Measurements from ENCODE around the gene CD70.
"Not testable (repeated sequence)": the region's sequence is repeated elsewhere in the genome, so short reads cannot be mapped to it uniquely, and the experiment has no call there.

CD70 gene

DNA sequence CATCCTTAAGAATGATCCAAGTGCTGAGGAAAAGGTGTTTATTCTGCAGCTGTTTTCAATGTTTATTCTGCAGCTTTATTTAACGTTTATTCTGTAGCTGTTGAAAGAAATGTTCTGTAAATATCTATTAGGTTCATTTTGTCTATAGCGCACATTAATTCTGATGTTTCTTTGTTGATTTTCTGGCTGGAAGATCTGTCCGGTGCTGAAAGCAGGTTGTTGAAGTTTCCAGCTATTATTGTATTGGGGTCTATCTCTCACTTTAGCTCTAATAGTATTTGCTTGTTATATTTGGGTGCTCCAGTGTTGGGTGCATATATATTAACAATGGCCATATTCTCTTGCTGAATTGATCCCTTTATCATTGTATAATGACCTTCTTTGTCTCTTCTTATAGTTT, 20.2 kb downstream of the CD70 start:
- DNase-seq (ENCODE audit: low read depth), result no peak

DNA sequence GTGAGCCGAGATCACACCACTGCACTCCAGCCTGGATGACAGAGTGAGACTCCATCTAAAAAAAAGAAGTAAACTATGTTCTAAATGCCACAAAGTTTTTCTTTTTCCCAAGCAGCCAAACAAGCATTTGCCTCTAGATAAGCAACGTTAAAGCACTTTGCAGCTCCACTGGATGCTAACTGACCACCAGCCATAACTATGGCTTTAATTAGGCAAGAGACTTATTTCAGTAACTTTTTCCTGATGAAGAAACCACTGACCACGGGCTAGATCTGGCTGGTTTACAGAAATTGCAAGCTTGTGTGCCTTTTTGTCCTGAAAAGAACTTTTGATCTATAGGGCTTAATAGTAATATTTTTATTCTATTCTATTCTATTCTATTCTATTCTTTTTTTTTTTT, 22.1 kb downstream of the CD70 start:
- DNase-seq (ENCODE audit: low read depth), result no peak

DNA sequence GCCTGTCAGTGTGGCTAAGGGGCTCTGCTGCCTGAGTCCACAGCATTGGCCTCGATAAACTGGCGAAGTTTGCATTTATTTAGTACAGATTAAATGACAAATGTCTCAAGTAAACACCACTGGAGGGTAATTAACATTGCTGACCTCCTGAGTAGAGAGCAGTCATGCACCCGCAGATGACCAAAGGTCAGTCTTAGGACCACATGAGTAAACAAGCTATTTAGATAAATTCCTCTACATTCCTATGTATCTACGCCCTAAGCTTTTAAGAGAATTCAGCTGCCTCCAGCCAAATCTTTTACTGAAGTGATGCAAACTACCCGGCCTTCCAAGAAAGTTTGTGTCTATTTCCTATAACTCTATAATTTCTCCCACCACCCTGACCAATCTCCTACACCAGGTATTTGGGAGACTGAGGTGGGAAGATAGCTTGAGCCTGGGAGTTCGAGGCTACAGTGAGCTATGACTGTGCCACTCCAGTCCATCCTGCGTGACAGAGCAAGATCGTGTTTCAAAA, 22.9 kb downstream of the CD70 start:
- DNase-seq (ENCODE audit: low read depth), result no peak

DNA sequence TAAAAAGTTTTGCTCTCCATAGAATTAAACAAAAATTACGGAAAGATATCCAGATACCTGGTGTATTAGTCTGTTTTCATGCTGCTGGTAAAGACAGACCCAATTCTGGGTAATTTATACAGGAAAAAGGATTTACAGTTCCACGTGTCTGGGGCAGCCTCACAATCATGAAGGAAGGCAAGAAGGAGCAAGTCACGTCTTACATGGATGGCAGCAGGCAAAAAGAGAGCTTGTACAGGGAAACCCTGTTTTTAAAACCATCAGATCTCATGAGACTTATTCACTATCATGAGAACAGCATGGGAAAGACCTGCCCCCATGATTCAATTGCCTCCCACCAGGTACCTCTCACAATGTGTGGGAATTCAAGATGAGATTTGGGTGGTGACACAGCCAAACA, 24.2 kb downstream of the CD70 start:
- DNase-seq (ENCODE audit: low read depth), result not testable (repeated sequence)

- DNase-seq (ENCODE audit: low read depth), result no peak
These were observed 26.6 kb downstream of the CD70 start for GRCh38 chr19:6564393-6564792.

DNA sequence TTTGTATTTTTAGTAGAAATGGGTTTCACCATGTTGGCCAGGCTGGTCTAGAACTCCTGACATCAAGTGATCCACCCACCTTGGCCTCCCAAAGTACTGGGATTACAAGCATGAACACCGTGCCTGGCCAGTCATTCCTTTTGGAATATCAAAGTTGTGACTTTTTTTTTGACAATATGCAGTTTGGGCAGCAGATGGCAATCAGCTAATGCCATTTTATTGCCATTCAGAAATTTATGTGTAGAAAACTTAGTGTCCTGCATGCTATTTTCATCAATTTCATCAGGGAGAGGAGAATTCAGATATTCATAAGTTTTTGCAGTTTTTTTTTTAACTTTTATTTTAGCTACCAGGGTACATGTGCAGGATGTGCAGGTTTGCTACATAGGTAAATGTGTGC, 28.5 kb downstream of the CD70 start:
- not testable (repeated sequence) for DNase-seq (ENCODE audit: low read depth)

- DNase-seq (ENCODE audit: low read depth), result no peak
These were observed 34.3 kb downstream of the CD70 start for GRCh38 chr19:6556480-6557195.

DNA sequence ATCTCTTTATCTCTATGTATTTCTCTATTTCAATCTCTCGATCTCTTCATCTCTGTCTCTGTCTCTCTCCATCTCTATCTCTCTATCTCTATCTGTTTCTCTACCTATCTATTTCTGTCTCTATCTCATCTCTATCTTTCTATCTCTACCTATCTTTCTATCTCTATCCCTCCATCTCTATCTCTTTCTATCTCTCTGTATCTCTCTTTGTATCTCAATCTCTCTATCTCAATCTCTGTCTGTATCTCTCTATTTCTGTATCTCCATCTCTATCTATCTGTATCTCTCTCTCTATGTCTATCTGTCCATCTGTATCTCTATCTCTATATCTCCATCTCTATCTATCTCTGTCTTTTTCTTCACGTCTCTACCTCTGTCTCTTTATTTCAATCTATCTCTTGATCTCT, 34.9 kb downstream of the CD70 start:
- no peak for DNase-seq (ENCODE audit: low read depth)

DNA sequence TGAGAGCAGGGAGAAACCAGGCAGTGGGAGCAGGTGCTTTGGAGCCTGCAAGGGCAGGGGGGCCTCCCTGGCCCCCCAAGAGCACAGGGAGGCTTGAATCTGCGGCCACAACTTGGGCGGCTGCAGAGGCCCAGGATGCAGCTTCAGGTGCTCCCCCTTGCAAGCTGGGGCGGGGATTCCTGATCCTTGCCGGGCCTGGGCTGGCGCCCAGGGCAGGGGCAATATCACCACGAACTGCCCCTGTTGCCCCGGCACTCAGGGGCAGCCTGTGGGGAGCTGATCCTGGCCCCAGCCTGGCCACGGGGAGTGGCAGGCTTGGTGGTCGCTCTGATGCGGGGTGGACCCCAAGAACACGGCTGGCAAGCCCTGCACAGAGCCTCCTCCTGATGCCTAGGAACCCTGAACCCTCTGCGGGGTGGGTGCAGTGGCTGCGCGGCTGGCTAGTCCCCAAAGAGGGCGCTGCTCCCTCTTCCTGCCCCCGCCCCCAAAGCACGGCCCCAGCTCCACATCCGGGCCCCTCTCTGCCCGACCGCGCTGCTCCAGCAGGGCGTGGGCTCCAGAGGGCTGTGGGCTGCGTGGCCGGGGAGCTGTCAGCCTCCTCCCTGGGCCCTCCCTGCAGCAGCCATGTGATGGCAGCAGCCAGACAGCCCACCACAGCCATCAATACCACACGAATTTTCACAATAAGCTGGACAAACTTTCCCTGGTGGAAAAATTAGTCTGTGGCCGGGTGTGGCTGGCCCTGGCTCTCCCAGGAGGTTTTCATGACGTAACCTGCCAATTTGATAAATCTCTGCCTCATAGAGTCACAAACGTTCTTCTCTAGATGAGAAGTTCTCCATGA, 39.1 kb downstream of the CD70 start:
- DNase-seq (ENCODE audit: low read depth), result no peak

DNA sequence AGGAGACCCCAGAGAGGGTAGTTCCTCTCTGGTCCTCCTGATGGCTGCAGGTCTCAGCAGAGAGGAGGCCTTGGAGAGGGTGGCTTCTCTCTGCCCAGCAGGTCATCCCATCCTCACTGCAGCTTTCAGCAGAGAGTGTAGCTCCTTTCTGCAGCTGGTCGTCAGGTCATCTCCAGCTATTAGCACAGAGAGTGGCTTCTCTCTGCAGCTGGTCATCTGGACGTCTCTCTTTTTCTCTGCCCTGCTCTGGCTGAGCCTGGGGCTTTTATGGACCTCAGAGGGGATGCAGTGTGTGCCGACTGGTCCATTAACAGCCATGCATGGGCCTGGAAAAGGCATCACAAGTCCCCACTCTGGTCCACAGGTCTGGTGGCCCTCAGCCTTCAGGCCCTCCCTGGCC, 39.9 kb downstream of the CD70 start:
- DNase-seq (ENCODE audit: low read depth), result no peak

DNA sequence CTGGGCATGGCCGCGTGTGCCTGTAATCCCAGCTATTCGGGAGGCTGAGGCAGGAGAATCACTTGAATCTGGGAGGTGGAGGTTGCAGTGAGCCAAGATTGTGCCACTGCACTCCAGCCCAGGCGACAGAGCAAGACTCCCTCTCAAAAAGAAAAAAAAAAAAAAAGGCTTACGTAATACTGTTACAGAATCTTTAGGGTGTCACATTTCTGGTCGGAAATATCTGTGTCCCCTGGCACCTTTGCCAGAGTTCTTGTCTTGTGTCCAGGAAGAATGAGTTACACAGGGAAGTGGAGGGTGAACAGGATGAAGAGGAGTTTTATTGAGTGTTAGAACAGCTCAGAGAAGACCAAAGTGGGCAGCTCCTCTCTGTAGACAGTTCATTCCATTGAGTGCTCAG, 40.3 kb downstream of the CD70 start:
- not testable (repeated sequence) for DNase-seq (ENCODE audit: low read depth)

- DNase-seq (ENCODE audit: low read depth), result no peak
These were observed 47.0 kb downstream of the CD70 start for GRCh38 chr19:6543866-6544347.

GRCh38 chr19:6540918-6541689, 49.8 kb downstream of the CD70 start:
- DNase-seq (ENCODE audit: low read depth), result no peak

- no peak for DNase-seq (ENCODE audit: low read depth)
These were observed 51.4 kb downstream of the CD70 start for GRCh38 chr19:6539514-6539913.
